ENCODE results near the gene OR52M1.
"Not testable (repeated sequence)": the region's sequence is repeated elsewhere in the genome, so short reads cannot be mapped to it uniquely, and the experiment has no call there.

OR52M1 gene

DNA sequence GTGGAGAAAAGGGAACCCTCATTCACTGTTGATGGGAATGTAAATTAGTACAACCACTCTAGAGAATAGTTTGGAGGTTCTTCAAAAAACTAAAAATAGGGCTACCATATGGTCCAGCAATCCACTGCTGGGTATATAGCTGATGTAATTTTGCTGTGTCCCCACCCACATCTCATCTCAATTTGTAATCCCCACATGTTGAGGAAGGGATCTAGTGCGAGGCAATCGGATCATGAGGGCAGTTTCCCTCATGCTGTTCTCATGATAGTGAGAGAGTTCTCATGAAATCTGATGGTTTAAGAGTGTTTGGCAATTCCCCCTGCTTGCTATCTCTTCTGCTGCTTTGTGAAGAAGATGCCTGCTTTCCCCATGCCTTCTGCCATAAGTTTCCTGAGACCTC is 17.1 kb upstream of the OR52M1 start:
- Histone ChIP-seq H3K4me3 (ENCODE audit: low read depth in 1 of 2, low read length in 2 of 2) (no peak overlapping the region), H3K36me3 (ENCODE audit: control insufficient read depth in 1 of 2, insufficient read depth in 2 of 2, low read length in 2 of 2) (no peaks in the 10 kb centered on the region), H3K27me3 (ENCODE audit: control insufficient read depth in 1 of 2, insufficient read depth in 2 of 2, low read length in 2 of 2) (no peaks in the 10 kb centered on the region), H3K9ac (ENCODE audit: low read depth in 1 of 2, low read length in 2 of 2) (no peak overlapping the region), H3K27ac (ENCODE audit: low read depth, low read length) (no peak overlapping the region), H3K9me3 (ENCODE audit: control insufficient read depth in 1 of 2, low read length in 2 of 2) (no peaks in the 10 kb centered on the region), H3K4me1 (ENCODE audit: control insufficient read depth in 1 of 2, insufficient read depth in 2 of 2, low read length in 2 of 2) (no peaks in the 10 kb centered on the region)

GRCh38 chr11:4531686-4532085 is 13.3 kb upstream of the OR52M1 start:
- not testable (repeated sequence) for H3K9me3 ChIP-seq (ENCODE audit: control insufficient read depth in 1 of 2, low read length in 2 of 2); H3K4me1 ChIP-seq (ENCODE audit: control insufficient read depth in 1 of 2, insufficient read depth in 2 of 2, low read length in 2 of 2); H3K4me3 ChIP-seq (ENCODE audit: low read depth in 1 of 2, low read length in 2 of 2); H3K27ac ChIP-seq (ENCODE audit: low read depth, low read length); H3K36me3 ChIP-seq (ENCODE audit: control insufficient read depth in 1 of 2, insufficient read depth in 2 of 2, low read length in 2 of 2); H3K27me3 ChIP-seq (ENCODE audit: control insufficient read depth in 1 of 2, insufficient read depth in 2 of 2, low read length in 2 of 2); H3K9ac ChIP-seq (ENCODE audit: low read depth in 1 of 2, low read length in 2 of 2)

- no peaks in the 10 kb centered on the region for H3K9me3 ChIP-seq (ENCODE audit: control insufficient read depth in 1 of 2, low read length in 2 of 2)
- no peak overlapping the region for H3K4me3 ChIP-seq (ENCODE audit: low read depth in 1 of 2, low read length in 2 of 2)
- H3K9ac ChIP-seq (ENCODE audit: low read depth in 1 of 2, low read length in 2 of 2) = no peak overlapping the region
- H3K27me3 ChIP-seq (ENCODE audit: control insufficient read depth in 1 of 2, insufficient read depth in 2 of 2, low read length in 2 of 2) = peaks cover 0 to 7% of the 10 kb centered on the region in 2 donors
- no peaks in the 10 kb centered on the region for H3K36me3 ChIP-seq (ENCODE audit: control insufficient read depth in 1 of 2, insufficient read depth in 2 of 2, low read length in 2 of 2)
- H3K27ac ChIP-seq (ENCODE audit: low read depth, low read length) = no peak overlapping the region
- no peaks in the 10 kb centered on the region for H3K4me1 ChIP-seq (ENCODE audit: control insufficient read depth in 1 of 2, insufficient read depth in 2 of 2, low read length in 2 of 2)
These were observed 5.3 kb upstream of the OR52M1 start for GRCh38 chr11:4539603-4540219.

DNA sequence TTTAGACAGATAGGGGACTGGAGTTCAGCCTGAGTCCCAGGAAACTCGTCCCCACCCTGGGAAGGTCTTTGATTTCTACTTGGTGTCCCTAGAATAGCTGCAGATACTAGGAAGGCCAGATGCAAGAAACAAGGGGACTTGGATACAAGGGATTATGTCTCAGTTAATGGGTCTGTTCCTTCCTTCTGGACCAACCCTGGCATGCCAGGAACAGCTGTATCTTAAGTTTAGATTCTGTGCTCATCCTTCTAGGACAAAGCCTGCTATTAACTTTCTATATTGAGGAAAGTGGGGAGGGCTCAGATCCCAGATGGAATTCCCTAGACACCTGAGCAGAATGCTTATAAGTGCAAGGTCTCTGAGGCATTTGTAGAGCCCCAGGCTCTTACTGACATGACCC is 3.9 kb upstream of the OR52M1 start:
- Histone ChIP-seq H3K9me3 (ENCODE audit: control insufficient read depth in 1 of 2, low read length in 2 of 2) (no peaks in the 10 kb centered on the region), H3K27ac (ENCODE audit: low read depth, low read length) (no peak overlapping the region), H3K36me3 (ENCODE audit: control insufficient read depth in 1 of 2, insufficient read depth in 2 of 2, low read length in 2 of 2) (no peaks in the 10 kb centered on the region), H3K4me3 (ENCODE audit: low read depth in 1 of 2, low read length in 2 of 2) (no peak overlapping the region), H3K27me3 (ENCODE audit: control insufficient read depth in 1 of 2, insufficient read depth in 2 of 2, low read length in 2 of 2) (peaks cover 0 to 7% of the 10 kb centered on the region in 2 donors), H3K9ac (ENCODE audit: low read depth in 1 of 2, low read length in 2 of 2) (no peak overlapping the region), H3K4me1 (ENCODE audit: control insufficient read depth in 1 of 2, insufficient read depth in 2 of 2, low read length in 2 of 2) (no peaks in the 10 kb centered on the region)

DNA sequence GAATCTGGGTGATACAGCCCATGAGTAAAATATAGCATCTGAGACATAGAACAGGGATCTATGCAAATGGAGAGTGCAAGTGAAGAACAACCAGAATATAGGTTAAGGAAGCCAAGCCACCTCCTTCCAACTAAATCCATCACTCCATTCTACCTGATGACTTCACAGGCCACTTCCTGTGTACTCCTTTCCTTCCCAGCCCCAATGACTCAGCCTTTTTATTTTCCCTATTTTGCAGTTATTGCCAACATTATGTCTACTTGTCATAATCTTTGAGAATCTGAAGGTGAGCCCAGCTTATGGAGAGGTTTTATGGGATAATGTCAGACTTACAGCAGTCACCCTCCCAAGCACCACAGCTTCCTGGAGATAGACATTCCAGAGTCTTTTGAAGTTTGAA is 1.4 kb upstream of the OR52M1 start:
- H3K4me1 ChIP-seq (ENCODE audit: control insufficient read depth in 1 of 2, insufficient read depth in 2 of 2, low read length in 2 of 2) = peaks cover 4 to 17% of the 10 kb centered on the region in 2 donors
- H3K27me3 ChIP-seq (ENCODE audit: control insufficient read depth in 1 of 2, insufficient read depth in 2 of 2, low read length in 2 of 2) = peaks cover 0 to 7% of the 10 kb centered on the region in 2 donors
- no peak overlapping the region for H3K27ac ChIP-seq (ENCODE audit: low read depth, low read length)
- H3K9ac ChIP-seq (ENCODE audit: low read depth in 1 of 2, low read length in 2 of 2) = no peak overlapping the region
- no peaks in the 10 kb centered on the region for H3K9me3 ChIP-seq (ENCODE audit: control insufficient read depth in 1 of 2, low read length in 2 of 2)
- no peaks in the 10 kb centered on the region for H3K36me3 ChIP-seq (ENCODE audit: control insufficient read depth in 1 of 2, insufficient read depth in 2 of 2, low read length in 2 of 2)
- no peak overlapping the region for H3K4me3 ChIP-seq (ENCODE audit: low read depth in 1 of 2, low read length in 2 of 2)

GRCh38 chr11:4546878-4547277 is 1.9 kb downstream of the OR52M1 start:
- Histone ChIP-seq H3K9me3 (ENCODE audit: control insufficient read depth in 1 of 2, low read length in 2 of 2) (no peaks in the 10 kb centered on the region), H3K27me3 (ENCODE audit: control insufficient read depth in 1 of 2, insufficient read depth in 2 of 2, low read length in 2 of 2) (no peaks in the 10 kb centered on the region), H3K4me3 (ENCODE audit: low read depth in 1 of 2, low read length in 2 of 2) (no peak overlapping the region), H3K4me1 (ENCODE audit: control insufficient read depth in 1 of 2, insufficient read depth in 2 of 2, low read length in 2 of 2) (peaks cover 4 to 17% of the 10 kb centered on the region in 2 donors), H3K9ac (ENCODE audit: low read depth in 1 of 2, low read length in 2 of 2) (no peak overlapping the region), H3K27ac (ENCODE audit: low read depth, low read length) (no peak overlapping the region), H3K36me3 (ENCODE audit: control insufficient read depth in 1 of 2, insufficient read depth in 2 of 2, low read length in 2 of 2) (no peaks in the 10 kb centered on the region)

DNA sequence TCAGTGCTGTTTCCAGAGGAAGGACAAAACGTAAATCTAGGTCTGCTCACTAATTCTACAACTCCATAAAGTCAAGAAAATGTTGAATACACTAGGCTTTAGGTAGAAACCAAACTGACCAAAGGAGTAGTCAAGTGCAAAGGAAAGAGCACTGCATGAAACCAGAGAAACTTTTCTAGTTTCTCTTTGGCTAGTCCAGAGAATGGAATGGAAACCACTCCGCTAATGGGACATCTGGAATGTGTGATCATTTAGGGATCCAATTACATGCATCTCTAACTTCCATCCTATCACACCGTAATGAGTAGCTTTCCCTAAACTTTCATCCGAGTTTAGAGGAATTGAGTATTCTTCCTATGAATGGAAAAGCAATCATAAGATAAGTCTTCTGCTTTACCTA is 2.4 kb downstream of the OR52M1 start:
- Histone ChIP-seq H3K4me1 (ENCODE audit: control insufficient read depth in 1 of 2, insufficient read depth in 2 of 2, low read length in 2 of 2) (peaks cover 4 to 17% of the 10 kb centered on the region in 2 donors), H3K4me3 (ENCODE audit: low read depth in 1 of 2, low read length in 2 of 2) (no peak overlapping the region), H3K9ac (ENCODE audit: low read depth in 1 of 2, low read length in 2 of 2) (no peak overlapping the region), H3K27ac (ENCODE audit: low read depth, low read length) (no peak overlapping the region), H3K36me3 (ENCODE audit: control insufficient read depth in 1 of 2, insufficient read depth in 2 of 2, low read length in 2 of 2) (no peaks in the 10 kb centered on the region), H3K9me3 (ENCODE audit: control insufficient read depth in 1 of 2, low read length in 2 of 2) (no peaks in the 10 kb centered on the region), H3K27me3 (ENCODE audit: control insufficient read depth in 1 of 2, insufficient read depth in 2 of 2, low read length in 2 of 2) (no peaks in the 10 kb centered on the region)

DNA sequence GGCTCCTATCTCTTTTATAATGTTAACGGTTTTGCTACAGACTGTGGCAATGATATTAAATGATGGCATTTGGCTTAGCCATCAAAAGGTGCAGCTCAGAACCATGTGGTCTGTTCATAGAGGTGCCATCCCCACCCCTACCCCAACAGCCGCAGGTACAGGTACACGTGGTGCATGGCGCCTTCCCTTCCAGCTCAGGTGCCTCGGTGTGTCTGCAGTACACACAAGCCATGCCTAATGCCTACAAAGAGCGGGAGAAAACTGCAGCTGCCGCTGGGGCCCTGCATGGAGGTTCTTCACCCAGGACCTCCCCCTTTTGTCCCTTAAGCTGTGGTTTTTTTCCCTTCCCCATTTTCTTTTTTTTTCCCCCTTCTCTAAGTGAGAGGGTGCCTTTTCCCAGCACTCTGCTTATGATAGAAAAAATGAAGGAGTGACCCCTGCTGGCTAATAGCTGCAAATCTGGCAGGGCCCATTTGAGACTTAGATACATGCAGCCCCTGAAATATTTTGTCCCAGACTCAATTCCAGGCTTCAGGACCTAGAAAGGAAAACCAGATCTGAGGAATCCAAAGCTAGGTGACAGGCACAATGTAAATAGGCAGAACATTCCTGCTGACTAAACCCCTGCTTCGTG is 6.5 kb downstream of the OR52M1 start:
- Histone ChIP-seq H3K4me3 (ENCODE audit: low read depth in 1 of 2, low read length in 2 of 2) (no peak overlapping the region), H3K36me3 (ENCODE audit: control insufficient read depth in 1 of 2, insufficient read depth in 2 of 2, low read length in 2 of 2) (no peaks in the 10 kb centered on the region), H3K4me1 (ENCODE audit: control insufficient read depth in 1 of 2, insufficient read depth in 2 of 2, low read length in 2 of 2) (peaks cover 4 to 17% of the 10 kb centered on the region in 2 donors), H3K27ac (ENCODE audit: low read depth, low read length) (no peak overlapping the region), H3K27me3 (ENCODE audit: control insufficient read depth in 1 of 2, insufficient read depth in 2 of 2, low read length in 2 of 2) (peaks cover 0 to 4% of the 10 kb centered on the region in 2 donors), H3K9ac (ENCODE audit: low read depth in 1 of 2, low read length in 2 of 2) (no peak overlapping the region), H3K9me3 (ENCODE audit: control insufficient read depth in 1 of 2, low read length in 2 of 2) (no peaks in the 10 kb centered on the region)

DNA sequence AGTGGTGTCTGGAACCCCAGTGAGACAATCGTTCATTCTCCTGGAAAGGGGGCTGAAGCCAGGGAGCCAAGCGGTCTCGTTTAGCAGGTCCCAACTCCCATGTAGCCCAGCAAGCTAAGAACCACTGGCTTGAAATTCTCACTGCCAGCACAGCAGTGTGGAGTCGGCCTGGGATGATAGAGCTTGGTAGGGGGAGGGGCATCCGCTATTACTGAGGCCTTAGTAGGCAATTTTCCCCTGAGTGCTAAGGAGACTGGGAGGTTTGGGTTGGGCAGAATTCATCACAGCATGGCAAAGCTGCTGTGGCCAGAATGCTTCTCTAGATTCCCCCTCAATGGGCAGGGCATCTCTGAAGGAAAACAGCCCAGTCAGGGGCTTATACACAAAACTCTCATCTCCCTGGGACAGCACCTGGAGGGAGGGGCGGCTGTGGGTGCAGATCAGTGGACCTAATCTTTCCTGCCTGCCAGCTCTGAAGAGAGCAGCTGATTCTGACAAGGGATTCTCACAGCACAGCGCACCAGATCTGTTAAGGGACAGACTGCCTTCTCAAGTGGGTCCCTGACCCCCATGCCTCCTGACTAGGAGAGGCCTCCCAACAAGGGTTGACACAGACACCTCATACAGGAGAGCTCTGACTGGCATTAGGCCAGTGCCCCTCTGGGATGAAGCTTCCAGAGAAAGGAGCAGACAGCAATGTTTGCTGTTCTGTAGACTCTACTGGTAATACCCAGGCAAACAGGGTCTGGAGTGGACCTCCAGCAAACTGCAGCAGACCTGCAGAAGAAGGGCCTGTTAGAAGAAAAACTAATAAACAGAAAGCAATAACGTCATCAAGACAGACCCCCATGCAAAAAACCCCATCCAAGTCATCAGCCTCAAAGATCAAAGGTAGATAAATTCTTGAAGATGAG is 14.8 kb downstream of the OR52M1 start:
- Histone ChIP-seq H3K4me1 (ENCODE audit: control insufficient read depth in 1 of 2, insufficient read depth in 2 of 2, low read length in 2 of 2) (peaks cover 0 to 10% of the 10 kb centered on the region in 2 donors), H3K9ac (ENCODE audit: low read depth in 1 of 2, low read length in 2 of 2) (no peak overlapping the region), H3K36me3 (ENCODE audit: control insufficient read depth in 1 of 2, insufficient read depth in 2 of 2, low read length in 2 of 2) (no peaks in the 10 kb centered on the region), H3K9me3 (ENCODE audit: control insufficient read depth in 1 of 2, low read length in 2 of 2) (no peaks in the 10 kb centered on the region), H3K27me3 (ENCODE audit: control insufficient read depth in 1 of 2, insufficient read depth in 2 of 2, low read length in 2 of 2) (peaks cover 0 to 3% of the 10 kb centered on the region in 2 donors), H3K27ac (ENCODE audit: low read depth, low read length) (no peak overlapping the region), H3K4me3 (ENCODE audit: low read depth in 1 of 2, low read length in 2 of 2) (no peak overlapping the region)

DNA sequence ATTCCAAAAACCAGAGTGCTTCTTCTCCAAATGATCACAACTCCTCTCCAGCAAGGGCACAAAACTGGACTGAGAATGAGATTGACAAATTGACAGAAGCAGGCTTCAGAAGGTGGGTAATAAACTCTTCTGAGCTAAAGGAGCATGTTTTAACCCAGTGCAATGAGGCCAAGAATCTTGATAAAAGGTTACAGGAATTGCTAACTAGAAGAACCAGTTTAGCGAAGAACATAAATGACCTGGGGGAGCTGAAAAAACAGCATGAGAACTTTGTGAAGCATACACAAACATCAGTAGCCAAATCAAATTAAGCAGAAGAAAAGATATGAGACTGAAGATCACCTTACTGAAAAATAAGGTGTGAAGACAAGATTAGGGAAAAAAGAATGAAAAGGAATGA is 15.5 kb downstream of the OR52M1 start:
- no peaks in the 10 kb centered on the region for H3K36me3 ChIP-seq (ENCODE audit: control insufficient read depth in 1 of 2, insufficient read depth in 2 of 2, low read length in 2 of 2)
- H3K4me1 ChIP-seq (ENCODE audit: control insufficient read depth in 1 of 2, insufficient read depth in 2 of 2, low read length in 2 of 2) = peaks cover 0 to 10% of the 10 kb centered on the region in 2 donors
- no peak overlapping the region for H3K9ac ChIP-seq (ENCODE audit: low read depth in 1 of 2, low read length in 2 of 2)
- no peak overlapping the region for H3K27ac ChIP-seq (ENCODE audit: low read depth, low read length)
- no peaks in the 10 kb centered on the region for H3K27me3 ChIP-seq (ENCODE audit: control insufficient read depth in 1 of 2, insufficient read depth in 2 of 2, low read length in 2 of 2)
- no peaks in the 10 kb centered on the region for H3K9me3 ChIP-seq (ENCODE audit: control insufficient read depth in 1 of 2, low read length in 2 of 2)
- H3K4me3 ChIP-seq (ENCODE audit: low read depth in 1 of 2, low read length in 2 of 2) = no peak overlapping the region
